ENCODE data around the gene POMGNT1.
"Not testable (repeated sequence)": the region's sequence is repeated elsewhere in the genome, so short reads cannot be mapped to it uniquely, and the experiment has no call there.

Gene POMGNT1

GRCh38 chr1:46197964-46198811, at the start of gene POMGNT1:
TSS of gene POMGNT1 (minus strand) at chr1:46198434. CDS start at chr1:46197821, 613 bp downstream.
- Histone ChIP-seq H3K27me3 (ENCODE audit: control insufficient read depth, insufficient read depth, low read length) (no peaks in the 10 kb centered on the region), H3K4me2 (ENCODE audit: low read length) (peak within 1 kb of the TSS; percentile 98), H3K9ac (peak within 1 kb of the TSS; percentile 28), H3K4me1 (peaks cover 6% of the 10 kb centered on the region), H3K79me2 (no peaks in the 10 kb centered on the region), H2AFZ (peak within 1 kb of the TSS; percentile 82), H3K4me3 (ENCODE audit: low read depth, low read length) (peak within 1 kb of the TSS; percentile 87), H3K36me3 (ENCODE audit: control insufficient read depth, insufficient read depth, low read length) (no peaks in the 10 kb centered on the region), H3K27ac (peak within 1 kb of the TSS; percentile 78), H3K9me3 (ENCODE audit: control insufficient read depth, low read length) (no peaks in the 10 kb centered on the region)
- no peak for TF ChIP-seq CTCF (IDR thresholded peaks at IDR 0.05)

GRCh38 chr1:46247436-46248121, 49.3 kb upstream of the POMGNT1 start, which contains the start of gene RAD54L:
TSS of gene RAD54L (plus strand) at chr1:46247763. CDS start at chr1:46248406, 643 bp downstream.
- peak within 1 kb of the TSS; percentile 56 for H3K27ac ChIP-seq
- no peak within 1 kb of the TSS for H3K9ac ChIP-seq
- TF ChIP-seq CTCF (IDR thresholded peaks at IDR 0.05) = no peak
- no peaks in the 10 kb centered on the region for H3K79me2 ChIP-seq
- peak within 1 kb of the TSS; percentile 90 for H2AFZ ChIP-seq
- peaks cover 2% of the 10 kb centered on the region for H3K4me1 ChIP-seq
- no peaks in the 10 kb centered on the region for H3K27me3 ChIP-seq (ENCODE audit: control insufficient read depth, insufficient read depth, low read length)
- peak within 1 kb of the TSS; percentile 96 for H3K4me2 ChIP-seq (ENCODE audit: low read length)
- H3K4me3 ChIP-seq (ENCODE audit: low read depth, low read length) = peak within 1 kb of the TSS; percentile 79
- no peaks in the 10 kb centered on the region for H3K36me3 ChIP-seq (ENCODE audit: control insufficient read depth, insufficient read depth, low read length)
- no peaks in the 10 kb centered on the region for H3K9me3 ChIP-seq (ENCODE audit: control insufficient read depth, low read length)

GRCh38 chr1:46246548-46247435, 48.6 kb upstream of the POMGNT1 start:
- Histone ChIP-seq H3K4me2 (ENCODE audit: low read length) (peak overlapping the region; percentile 96), H3K27me3 (ENCODE audit: control insufficient read depth, insufficient read depth, low read length) (no peaks in the 10 kb centered on the region), H2AFZ (peak overlapping the region; percentile 90), H3K27ac (peak overlapping the region; percentile 56), H3K9me3 (ENCODE audit: control insufficient read depth, low read length) (no peaks in the 10 kb centered on the region), H3K4me1 (peaks cover 2% of the 10 kb centered on the region), H3K4me3 (ENCODE audit: low read depth, low read length) (peak overlapping the region; percentile 79), H3K9ac (no peak overlapping the region), H3K36me3 (ENCODE audit: control insufficient read depth, insufficient read depth, low read length) (no peaks in the 10 kb centered on the region), H3K79me2 (no peaks in the 10 kb centered on the region)
- TF ChIP-seq CTCF (IDR thresholded peaks at IDR 0.05) = no peak

- H3K27me3 ChIP-seq (ENCODE audit: control insufficient read depth, insufficient read depth, low read length); H3K36me3 ChIP-seq (ENCODE audit: control insufficient read depth, insufficient read depth, low read length); H3K4me2 ChIP-seq (ENCODE audit: low read length); H3K4me1 ChIP-seq; H3K9me3 ChIP-seq (ENCODE audit: control insufficient read depth, low read length); H3K27ac ChIP-seq; H3K79me2 ChIP-seq; H3K4me3 ChIP-seq (ENCODE audit: low read depth, low read length); H3K9ac ChIP-seq: not testable (repeated sequence)
- H2AFZ ChIP-seq = peak overlapping the region; percentile 90
These were observed 47.9 kb upstream of the POMGNT1 start for GRCh38 chr1:46246136-46246535.
